ENCODE measurements around the gene STK40.
A peak's percentile ranks its signal among the peaks of the same experiment; 100 is the strongest.

The STK40 gene

GRCh38 chr1:36323636-36324352 is 61.9 kb downstream of the STK40 start, which contains the start of gene EVA1B:
EVA1B (minus strand) TSS chr1:36323645; CDS start chr1:36323037, 608 bp downstream.
- H3K4me3 ChIP-seq (ENCODE audit: control insufficient read depth, low read depth, low read length) = peak within 1 kb of the TSS; percentile 72
- no peak for TF ChIP-seq CTCF (conservative IDR thresholded peaks at IDR 0.05; ENCODE audit: control insufficient read depth, insufficient read depth, low read depth, low read length)
- peak; percentile 71 for DNase-seq (ENCODE audit: low read depth)

GRCh38 chr1:36322786-36323635 is 62.7 kb downstream of the STK40 start:
- no peak for TF ChIP-seq CTCF (conservative IDR thresholded peaks at IDR 0.05; ENCODE audit: control insufficient read depth, insufficient read depth, low read depth, low read length)
- peak overlapping the region; percentile 72 for H3K4me3 ChIP-seq (ENCODE audit: control insufficient read depth, low read depth, low read length)
- DNase-seq (ENCODE audit: low read depth) = peak; percentile 68

- H3K4me3 ChIP-seq (ENCODE audit: control insufficient read depth, low read depth, low read length) = peak overlapping the region; percentile 72
- peak; percentile 18 for DNase-seq (ENCODE audit: low read depth)
- no peak for TF ChIP-seq CTCF (conservative IDR thresholded peaks at IDR 0.05; ENCODE audit: control insufficient read depth, insufficient read depth, low read depth, low read length)
Measured at GRCh38 chr1:36322041-36322785, 63.5 kb downstream of the STK40 start.

- no peak for TF ChIP-seq CTCF (conservative IDR thresholded peaks at IDR 0.05; ENCODE audit: control insufficient read depth, insufficient read depth, low read depth, low read length)
- DNase-seq (ENCODE audit: low read depth) = peak; percentile 94
- peak overlapping the region; percentile 72 for H3K4me3 ChIP-seq (ENCODE audit: control insufficient read depth, low read depth, low read length)
Measured at GRCh38 chr1:36321119-36321951, 64.4 kb downstream of the STK40 start.

- H3K4me3 ChIP-seq (ENCODE audit: control insufficient read depth, low read depth, low read length) = peak overlapping the region; percentile 45
- DNase-seq (ENCODE audit: low read depth) = no peak
- TF ChIP-seq CTCF (conservative IDR thresholded peaks at IDR 0.05; ENCODE audit: control insufficient read depth, insufficient read depth, low read depth, low read length) = no peak
Measured at GRCh38 chr1:36320767-36321118, 65.0 kb downstream of the STK40 start.

All from fibroblast of mammary gland (primary cell).